GM18505 (cell line): Measurements from ENCODE around the gene LDHB.
"Not testable (repeated sequence)": the region's sequence is repeated elsewhere in the genome, so short reads cannot be mapped to it uniquely, and the experiment has no call there.

Experiments
- ATAC-seq: cut with Tn5 transposase; IDR thresholded peaks from one replicate; pipeline ENCODE4 v1.9.1; 2021; ENCODE audit not compliant: unreplicated experiment
- POLR2A ChIP-seq: IDR thresholded peaks from 4 replicates; pipeline ENCODE4 v1.6.1; 2011; ENCODE audit warnings: borderline replicate concordance; ENCODE audit not compliant: insufficient read depth, insufficient read length; ENCODE audit errors: extremely low read depth

The LDHB gene

GRCh38 chr12:21647179-21647578, 10.5 kb downstream of the LDHB start:
- no peak for TF ChIP-seq POLR2A
- no peak for ATAC-seq

GRCh38 chr12:21645041-21645500, 12.6 kb downstream of the LDHB start:
- ATAC-seq, result not testable (repeated sequence)

GRCh38 chr12:21644516-21644915, 13.1 kb downstream of the LDHB start:
- TF ChIP-seq POLR2A, result no peak
- ATAC-seq, result no peak

- no peak for TF ChIP-seq POLR2A
- no peak for ATAC-seq
Observed at GRCh38 chr12:21643758-21644157, 13.9 kb downstream of the LDHB start.

- ATAC-seq, result peak; percentile 56
- no peak for TF ChIP-seq POLR2A
Observed at GRCh38 chr12:21642707-21643389, 14.8 kb downstream of the LDHB start.

GRCh38 chr12:21638054-21638891, 19.4 kb downstream of the LDHB start:
- TF ChIP-seq POLR2A, result no peak

GRCh38 chr12:21634245-21634644, 23.4 kb downstream of the LDHB start:
- no peak for ATAC-seq

More at GRCh38 chr12:21638054-21638891, 19.4 kb downstream of the LDHB start:
- no peak for ATAC-seq

GRCh38 chr12:21631367-21631766, 26.3 kb downstream of the LDHB start:
- ATAC-seq, result no peak
- no peak for TF ChIP-seq POLR2A

More at GRCh38 chr12:21634245-21634644, 23.4 kb downstream of the LDHB start:
- no peak for TF ChIP-seq POLR2A

- ATAC-seq, result no peak
- TF ChIP-seq POLR2A, result no peak
Observed at GRCh38 chr12:21627924-21628323, 29.7 kb downstream of the LDHB start.

GRCh38 chr12:21618566-21618965, 39.1 kb downstream of the LDHB start:
- no peak for TF ChIP-seq POLR2A

GRCh38 chr12:21617030-21617429, 40.6 kb downstream of the LDHB start:
- ATAC-seq, result no peak
- no peak for TF ChIP-seq POLR2A

More at GRCh38 chr12:21618566-21618965, 39.1 kb downstream of the LDHB start:
- no peak for ATAC-seq

- TF ChIP-seq POLR2A, result no peak
- no peak for ATAC-seq
Observed at GRCh38 chr12:21615431-21615830, 42.2 kb downstream of the LDHB start.

- ATAC-seq, result no peak
- TF ChIP-seq POLR2A, result no peak
Observed at GRCh38 chr12:21614506-21614905, 43.1 kb downstream of the LDHB start.

- no peak for ATAC-seq
- no peak for TF ChIP-seq POLR2A
Observed at GRCh38 chr12:21613931-21614330, 43.7 kb downstream of the LDHB start.
